GM18520 (cell line): ENCODE results near the gene DUOXA2.
A peak's percentile ranks its signal among the peaks of the same experiment; 100 is the strongest.

Experiments
- ATAC-seq: cut with Tn5 transposase; IDR thresholded peaks from one replicate; pipeline ENCODE4 v1.9.1; 2021; ENCODE audit not compliant: unreplicated experiment

Gene DUOXA2

GRCh38 chr15:45116482-45117307 lies 2.6 kb downstream of the DUOXA2 start:
- no peak for ATAC-seq

- ATAC-seq = no peak
Observed at GRCh38 chr15:45117308-45118130, 3.4 kb downstream of the DUOXA2 start.

GRCh38 chr15:45118131-45118588 lies 4.0 kb downstream of the DUOXA2 start:
- ATAC-seq = peak; percentile 65

GRCh38 chr15:45118996-45119395 lies 4.9 kb downstream of the DUOXA2 start:
- no peak for ATAC-seq

GRCh38 chr15:45120081-45120972 lies 6.2 kb downstream of the DUOXA2 start:
- ATAC-seq = no peak

DNA sequence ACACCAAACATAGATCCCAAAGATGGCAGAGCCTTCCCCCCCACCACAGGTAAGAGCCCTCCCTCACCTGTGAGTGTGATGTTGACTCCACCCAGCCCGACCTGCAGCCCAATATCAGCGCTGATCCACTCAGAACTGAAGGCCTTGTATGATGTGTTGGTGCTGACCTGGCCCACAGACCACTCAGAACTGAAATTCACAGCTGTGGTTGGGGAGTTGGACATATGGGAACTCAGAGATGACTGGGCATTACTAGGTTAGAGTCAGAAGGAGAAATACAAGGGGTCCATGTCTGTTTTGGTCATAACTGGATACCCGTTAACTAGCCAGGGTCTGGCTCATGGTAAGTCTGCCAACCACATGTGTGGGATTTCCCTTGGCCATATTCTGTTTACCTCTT lies 6.9 kb downstream of the DUOXA2 start:
- peak; percentile 57 for ATAC-seq

- no peak for ATAC-seq
Observed at GRCh38 chr15:45121706-45122417, 7.7 kb downstream of the DUOXA2 start.

DNA sequence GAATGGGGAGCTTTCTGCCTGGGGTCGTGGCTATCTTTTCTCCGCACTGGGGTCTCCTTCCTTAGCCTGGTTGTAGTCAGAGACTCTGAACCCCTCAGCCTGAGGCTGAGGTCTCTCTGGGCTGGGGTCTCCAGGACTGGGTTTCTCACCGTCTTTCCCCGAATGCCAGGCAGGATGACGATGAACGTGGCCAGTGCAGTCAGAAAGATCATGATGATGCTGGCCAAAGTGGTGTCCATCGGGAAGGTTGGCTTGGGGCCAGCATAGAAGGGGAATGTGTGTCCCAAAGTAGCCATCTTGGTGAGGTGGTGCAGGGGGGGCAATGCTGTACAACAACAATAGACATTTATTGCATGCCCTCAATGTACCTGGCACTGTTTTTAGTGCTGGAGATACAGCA lies 8.6 kb downstream of the DUOXA2 start:
- ATAC-seq = no peak

GRCh38 chr15:45123397-45123796 lies 9.3 kb downstream of the DUOXA2 start:
- no peak for ATAC-seq

GRCh38 chr15:45126535-45127158 lies 12.5 kb downstream of the DUOXA2 start:
- no peak for ATAC-seq

- ATAC-seq = no peak
Observed at GRCh38 chr15:45128971-45129639, 15.0 kb downstream of the DUOXA2 start.

- ATAC-seq = no peak
Observed at GRCh38 chr15:45129651-45130129, 15.6 kb downstream of the DUOXA2 start, which contains the start of the genes DUOX1 and DUOXA1. Gene DUOX1, plus strand, starts transcription at chr15:45129994. Its CDS starts 1,973 bp downstream, at chr15:45131967. Gene DUOXA1, minus strand, starts transcription at chr15:45129879. Its CDS starts 6,865 bp downstream, at chr15:45123014.

GRCh38 chr15:45130291-45131000 lies 16.3 kb downstream of the DUOXA2 start:
- ATAC-seq = no peak

DNA sequence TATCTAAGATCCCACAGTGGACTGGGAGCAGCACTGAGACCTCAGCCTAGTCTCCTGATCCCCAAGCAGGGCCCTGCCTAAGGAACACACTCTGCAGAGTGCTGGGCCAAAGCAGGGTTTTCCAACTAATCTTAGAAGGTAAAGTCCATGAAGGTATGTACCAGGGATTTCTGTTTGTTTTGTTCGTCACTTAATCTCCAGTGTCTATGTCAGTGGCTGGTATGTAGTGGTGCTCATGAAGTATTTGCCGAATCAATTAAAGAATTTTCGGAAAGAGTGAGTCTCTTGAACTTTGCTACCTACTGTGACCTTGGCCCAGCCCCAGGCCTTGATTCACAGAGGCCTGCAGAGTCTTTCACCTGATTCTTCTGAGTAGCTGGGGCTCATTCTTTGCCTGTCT lies 17.4 kb downstream of the DUOXA2 start:
- no peak for ATAC-seq

GRCh38 chr15:45132844-45133560 lies 18.9 kb downstream of the DUOXA2 start:
- no peak for ATAC-seq

GRCh38 chr15:45133561-45133920 lies 19.4 kb downstream of the DUOXA2 start:
- no peak for ATAC-seq

DNA sequence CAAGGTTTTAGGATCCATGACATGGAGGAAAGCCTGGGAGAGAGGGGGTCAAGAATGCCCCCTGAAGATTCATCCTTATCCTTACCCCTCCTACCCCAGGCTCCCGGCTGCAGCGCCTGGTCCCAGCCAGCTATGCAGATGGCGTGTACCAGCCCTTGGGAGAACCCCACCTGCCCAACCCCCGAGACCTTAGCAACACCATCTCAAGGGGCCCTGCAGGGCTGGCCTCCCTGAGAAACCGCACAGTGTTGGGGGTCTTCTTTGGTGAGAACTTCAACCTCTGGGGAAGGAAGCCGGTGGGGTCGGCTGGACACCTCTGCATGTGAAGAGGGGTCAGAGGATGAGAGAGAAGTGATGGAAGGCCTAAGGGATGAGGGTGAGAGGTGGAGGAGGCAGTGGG lies 19.9 kb downstream of the DUOXA2 start:
- ATAC-seq = no peak
